Progenitor cell of endocrine pancreas (in vitro differentiated cells): ENCODE measurements around the gene CD63. TPM values are rescaled to one million over a fixed set of nuclear protein-coding genes. Genes with fewer than 3 reads are reported as not detected.

Experiments used
- DNase-seq: peaks from one replicate; pipeline ENCODE4 v3.0.0; 2021; ENCODE audit warnings: low spot score; ENCODE audit not compliant: unreplicated experiment
- H3K27ac Mint-ChIP-seq: 2 replicates; pipeline ENCODE4 v1.8.0; 2021; ENCODE audit warnings: mild to moderate bottlenecking, moderate library complexity, mixed read lengths
- H3K27me3 Mint-ChIP-seq: 2 replicates; pipeline ENCODE4 v1.8.0; 2021; ENCODE audit warnings: mixed read lengths
- H3K36me3 Mint-ChIP-seq: 2 replicates; pipeline ENCODE4 v1.8.0; 2022; ENCODE audit warnings: mixed read lengths; ENCODE audit not compliant: insufficient read depth
- H3K4me1 Mint-ChIP-seq: 2 replicates; pipeline ENCODE4 v1.8.0; 2021; ENCODE audit warnings: low read depth, mixed read lengths
- H3K4me3 Mint-ChIP-seq: 2 replicates; pipeline ENCODE4 v1.8.0; 2021; ENCODE audit warnings: low read depth, mild to moderate bottlenecking, moderate library complexity, mixed read lengths
- H3K9me3 Mint-ChIP-seq: 2 replicates; pipeline ENCODE4 v1.8.0; 2021; ENCODE audit warnings: low read depth, mixed read lengths
- CTCF ChIP-seq: fragments of 200-600 bp; sonication (generic); IDR thresholded peaks from one replicate; pipeline ENCODE4 v1.5.0; 2021; ENCODE audit warnings: antibody characterized with exemption, mild to moderate bottlenecking; ENCODE audit not compliant: unreplicated experiment
- total RNA-seq: library from RNA; stranded (reverse); gene quantifications from 2 replicates; pipeline ENCODE4 v1.2.1, GENCODE V29; 2021

The CD63 gene
- total RNA-seq, 1 donor from 2014 or later = 407 TPM

- Mint-ChIP-seq H3K4me1 (peaks cover 42% of the 10 kb centered on the region), H3K27ac (peak overlapping the region; percentile 92), H3K9me3 (no peaks in the 10 kb centered on the region), H3K27me3 (peaks cover 3% of the 10 kb centered on the region), H3K4me3 (no peak overlapping the region), H3K36me3 (peaks cover 17% of the 10 kb centered on the region)
- DNase-seq = no peak
- TF ChIP-seq CTCF = no peak
These were observed 18.1 kb upstream of the CD63 start for GRCh38 chr12:55746913-55747231.

GRCh38 chr12:55746174-55746912 is 17.5 kb upstream of the CD63 start:
- Mint-ChIP-seq H3K27ac (peak overlapping the region; percentile 92), H3K27me3 (peaks cover 4% of the 10 kb centered on the region), H3K4me3 (peak overlapping the region; percentile 95), H3K9me3 (no peaks in the 10 kb centered on the region), H3K36me3 (peaks cover 16% of the 10 kb centered on the region), H3K4me1 (peaks cover 44% of the 10 kb centered on the region)
- DNase-seq = no peak
- TF ChIP-seq CTCF = no peak

DNA sequence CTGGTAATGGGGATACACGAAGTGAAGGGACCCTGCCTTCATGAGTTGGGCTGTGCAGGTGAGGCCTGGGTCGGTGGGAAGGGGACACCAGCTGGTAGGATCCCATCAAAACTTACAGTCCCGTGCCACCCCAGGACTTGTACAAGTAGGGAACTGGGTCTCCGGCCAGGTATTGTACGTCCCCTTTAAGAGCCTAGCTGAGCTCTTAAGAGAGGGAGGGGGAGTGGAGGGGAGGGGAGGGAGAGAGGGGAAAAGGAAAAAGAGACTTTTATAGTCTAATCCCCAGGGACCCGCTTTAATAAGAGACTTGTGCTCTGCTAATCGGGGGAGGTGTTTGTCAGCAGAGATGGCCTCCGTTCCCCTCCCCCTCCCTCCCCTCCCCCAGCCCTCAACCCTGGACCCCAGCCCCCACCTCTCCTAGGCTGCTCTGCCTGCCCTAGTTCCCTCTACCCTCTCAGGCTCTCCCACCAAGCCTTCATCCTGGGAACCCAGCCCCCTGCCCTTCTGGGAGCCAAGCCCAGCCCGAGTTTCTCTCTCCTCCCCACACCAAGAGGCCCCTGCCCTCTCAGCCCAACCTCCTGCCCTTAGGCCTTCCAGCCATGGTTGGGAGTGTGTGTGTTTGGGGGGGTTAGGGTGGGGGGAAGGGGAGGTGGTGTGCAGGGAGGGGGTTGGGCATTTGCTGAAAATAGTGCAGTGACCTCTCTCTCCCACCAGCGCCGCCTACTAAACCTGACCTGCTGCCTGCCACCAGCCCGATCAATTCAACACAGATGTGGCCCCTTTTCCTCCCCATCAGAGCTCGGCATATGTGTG is 16.8 kb upstream of the CD63 start:
- peaks cover 4% of the 10 kb centered on the region for H3K27me3 Mint-ChIP-seq
- peaks cover 44% of the 10 kb centered on the region for H3K4me1 Mint-ChIP-seq

DNA sequence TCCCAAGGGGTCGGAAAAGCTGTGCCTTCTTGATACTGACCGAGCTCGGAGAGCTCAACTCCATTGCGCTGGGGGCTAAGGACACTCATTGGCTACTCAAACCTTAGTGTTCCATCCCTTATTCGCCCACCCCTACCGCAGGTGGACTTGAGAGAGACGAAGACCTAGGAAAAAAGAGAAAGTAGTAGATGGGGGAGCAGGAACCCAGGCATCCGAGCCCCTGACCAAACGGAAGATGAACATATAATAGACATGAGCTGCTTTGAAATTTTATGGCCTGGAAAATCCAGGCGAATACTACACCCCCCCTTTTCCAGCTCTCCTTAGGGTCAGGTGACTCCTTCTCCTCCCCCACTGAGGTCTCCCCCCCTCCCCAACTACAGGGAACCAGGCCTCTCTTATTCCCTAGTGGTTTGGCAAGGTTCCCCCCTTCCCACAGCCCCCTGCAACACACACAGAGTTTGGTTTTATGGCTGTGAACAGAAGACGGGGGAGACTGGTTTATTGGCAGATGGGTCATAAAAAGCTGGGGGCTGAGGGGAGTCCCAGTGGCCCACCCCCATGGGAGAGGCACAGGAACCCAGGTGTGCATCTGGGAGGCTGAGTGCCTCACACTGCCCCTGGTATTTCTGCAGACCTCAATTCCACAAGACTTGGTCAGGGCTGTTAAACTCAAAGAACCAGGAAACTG is 15.7 kb upstream of the CD63 start:
- peak overlapping the region; percentile 96 for H3K27ac Mint-ChIP-seq
- H3K4me1 Mint-ChIP-seq = peaks cover 44% of the 10 kb centered on the region
- DNase-seq = no peak
- TF ChIP-seq CTCF = no peak
- peaks cover 4% of the 10 kb centered on the region for H3K27me3 Mint-ChIP-seq
- peak overlapping the region; percentile 95 for H3K4me3 Mint-ChIP-seq
- no peaks in the 10 kb centered on the region for H3K9me3 Mint-ChIP-seq
- H3K36me3 Mint-ChIP-seq = peaks cover 13% of the 10 kb centered on the region

More for the DNA sequence above, 16.8 kb upstream of the CD63 start:
- peak overlapping the region; percentile 96 for H3K27ac Mint-ChIP-seq
- DNase-seq = peak; percentile 62
- no peaks in the 10 kb centered on the region for H3K9me3 Mint-ChIP-seq
- peak overlapping the region; percentile 95 for H3K4me3 Mint-ChIP-seq
- peak; percentile 34 for TF ChIP-seq CTCF
- H3K36me3 Mint-ChIP-seq = peaks cover 16% of the 10 kb centered on the region
